Heart left ventricle (tissue), 16 donors: ENCODE data around the gene PLIN4. TPM values are rescaled to one million over a fixed set of nuclear protein-coding genes. Genes with fewer than 3 reads are reported as not detected.

Experiments used
- ATAC-seq, 4 donors: fragments of 200-7000 bp; cut with Tn5 transposase; one replicate each; pipeline ENCODE4 v1.9.1; 2020 to 2022; ENCODE audit warnings: moderate library complexity in 4 of 4, mild to moderate bottlenecking in 3 of 4, moderate number of reproducible peaks in 1 of 4
- DNase-seq, 5 donors: peaks; one replicate each; pipeline ENCODE4 v3.0.0-alpha.2; 2020
- H3K27ac ChIP-seq, 12 donors: fragments of 200-600 bp; sonication (generic) in 4 of 12; one replicate each; pipeline versions ENCODE4 v1.5.0 to v1.8.0; 2016 to 2022; ENCODE audit warnings: mild to moderate bottlenecking in 2 of 12
- H3K27me3 ChIP-seq, 9 donors: fragments of 200-600 bp; sonication (generic) in 2 of 9; one replicate each; pipeline versions ENCODE4 v1.5.1 to v1.8.0; 2016 to 2022; ENCODE audit warnings: mild to moderate bottlenecking in 3 of 9
- H3K36me3 ChIP-seq, 9 donors: fragments of 200-600 bp; sonication (generic) in 2 of 9; one replicate each; pipeline versions ENCODE4 v1.5.0 to v1.8.0; 2018 to 2022; ENCODE audit warnings: mild to moderate bottlenecking in 2 of 9
- H3K4me1 ChIP-seq, 12 donors: fragments of 200-600 bp; sonication (generic) in 4 of 12; one replicate each; pipeline versions ENCODE4 v1.5.0 to v1.8.0; 2016 to 2022; ENCODE audit warnings: mild to moderate bottlenecking in 3 of 12
- H3K4me3 ChIP-seq, 12 donors: fragments of 200-600 bp; sonication (generic) in 4 of 12; one replicate each; pipeline versions ENCODE4 v1.5.0 to v1.8.0; 2017 to 2022; ENCODE audit warnings: mild to moderate bottlenecking in 9 of 12, moderate library complexity in 4 of 12
- H3K9me3 ChIP-seq, 12 donors: fragments of 200-600 bp; sonication (generic) in 4 of 12; one replicate each; pipeline versions ENCODE4 v1.5.0 to v1.8.0; 2016 to 2022; ENCODE audit warnings: mild to moderate bottlenecking in 1 of 12
- POLR2A ChIP-seq, 2 donors: fragments of 450-650 bp; IDR thresholded peaks; one replicate each; pipeline ENCODE4 v1.6.1; 2017; ENCODE audit warnings: antibody characterized with exemption in 2 of 2, mild to moderate bottlenecking in 2 of 2, moderate library complexity in 2 of 2
- WGBS, 4 donors: extraction: QIAGEN DNeasy Blood & Tissue Kit in 2 of 4; methylation state at CpG; one replicate each; pipeline versions ENCODE4 v1.1.5 to v1.1.7; 2013 to 2018; 5-methylcytosine and 5-hydroxymethylcytosine counted together
- intact Hi-C, 10 donors: fragments of 100-400 bp; cut with DNase I; formaldehyde crosslinking; loops; one replicate each; pipeline versions ENCODE4 v1.11.1 to v1.14.2; 2022
- polyA plus RNA-seq, 2 donors: library from polyadenylated mRNA; stranded (reverse); fragments of 200-250 nt; gene quantifications; one replicate each; pipeline ENCODE4 v1.2.3, GENCODE V29; 2013
- total RNA-seq, 9 donors: library from RNA; depleted of rRNA in 2 of 9; stranded (reverse); fragments of >200 nt in 2 of 9; fragmentation: NEBNext Ultra II Directional in 3 of 9; extraction: Animal tissue kit (Norgen Biotek cat#: 25700) in 3 of 9; gene quantifications; one replicate each; pipeline versions ENCODE4 v1.1.0 to v1.2.4, GENCODE V29; 2016 to 2023
- TF ChIP-seq, protein P1 (sequence below), 12 donors: fragments of 200-600 bp; sonication (generic) in 4 of 12; IDR thresholded peaks; one replicate each; pipeline versions ENCODE4 v1.5.0 to v1.8.0; 2018 to 2022; ENCODE audit warnings: antibody characterized with exemption in 12 of 12, mild to moderate bottlenecking in 5 of 12
- donor health status: ischemic (EF 13 %, LVEDD 7.1; RV severe dilation, severe dysfunction).
- donor health status: healthy with polysubstance abuse.
- donor health status: DM: no; HTN: yes; CAD: no.
- donor health status: DM: no; HTN: no; CAD: no.
- donor health status: ischemic (EF 25% LVEDD 6.9; RV normal size, moderate dysfunction).
- donor health status: ischemic (EF 25% LVEDD 5.7; RV mildly dilated, moderate dysfunction).
- donor health status: healthy.
- donor health status: DM: yes; HTN: yes; CAD: no.
- donor health status: ischemic (EF 35%, LVEDD 5.7; RV mildly dilated, moderate dysfunction).
- donor health status: nonischemic (EF 11% LVEDD 7.7; RV severe dilation, severe dysfunction).
- donor health status: DM: yes; HTN: yes; CAD: no.
- donor health status: PGD.
- donor health status: ischemic (EF 29% LVEDD 5.4; RV normal size, mild dysfunction).
- donor health status: nonischemic (EF 23%, LVEDD 6.1; RV moderate dilation, normal function).

The PLIN4 gene
- total and polyA plus RNA-seq, 11 donors = 55.5 to 292 (median 174) TPM

DNA sequence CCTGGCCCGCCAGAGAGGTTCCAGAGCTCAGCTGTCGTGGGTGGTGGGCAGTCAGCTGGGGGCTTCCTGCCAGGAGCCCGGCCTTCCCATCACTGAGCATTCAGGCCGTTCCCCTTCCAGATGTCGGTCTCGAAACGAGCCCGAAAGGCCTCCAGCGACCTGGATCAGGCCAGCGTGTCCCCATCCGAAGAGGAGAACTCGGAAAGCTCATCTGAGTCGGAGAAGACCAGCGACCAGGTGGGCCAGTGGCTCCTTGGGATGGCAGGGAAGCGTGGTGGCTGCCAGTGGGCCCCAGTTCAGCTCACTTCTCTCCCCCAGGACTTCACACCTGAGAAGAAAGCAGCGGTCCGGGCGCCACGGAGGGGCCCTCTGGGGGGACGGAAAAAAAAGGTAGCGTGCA, 26.8 kb downstream of the PLIN4 start:
- no peak overlapping the region for H3K4me3 ChIP-seq
- no peak for ATAC-seq
- H3K27ac ChIP-seq = no peak overlapping the region
- no peaks in the 10 kb centered on the region for H3K27me3 ChIP-seq
- H3K36me3 ChIP-seq = peaks cover 0 to 81% (median 63%) of the 10 kb centered on the region in 9 donors
- no peaks in the 10 kb centered on the region for H3K4me1 ChIP-seq
- DNase-seq = no peak
- WGBS, 4 donors = 96 to 98% (median 97%) methylated on average over 19 to 21 of the region's 21 CpGs
- TF ChIP-seq POLR2A (IDR thresholded peaks at IDR 0.05) = no peak
- TF ChIP-seq, protein P1, sequence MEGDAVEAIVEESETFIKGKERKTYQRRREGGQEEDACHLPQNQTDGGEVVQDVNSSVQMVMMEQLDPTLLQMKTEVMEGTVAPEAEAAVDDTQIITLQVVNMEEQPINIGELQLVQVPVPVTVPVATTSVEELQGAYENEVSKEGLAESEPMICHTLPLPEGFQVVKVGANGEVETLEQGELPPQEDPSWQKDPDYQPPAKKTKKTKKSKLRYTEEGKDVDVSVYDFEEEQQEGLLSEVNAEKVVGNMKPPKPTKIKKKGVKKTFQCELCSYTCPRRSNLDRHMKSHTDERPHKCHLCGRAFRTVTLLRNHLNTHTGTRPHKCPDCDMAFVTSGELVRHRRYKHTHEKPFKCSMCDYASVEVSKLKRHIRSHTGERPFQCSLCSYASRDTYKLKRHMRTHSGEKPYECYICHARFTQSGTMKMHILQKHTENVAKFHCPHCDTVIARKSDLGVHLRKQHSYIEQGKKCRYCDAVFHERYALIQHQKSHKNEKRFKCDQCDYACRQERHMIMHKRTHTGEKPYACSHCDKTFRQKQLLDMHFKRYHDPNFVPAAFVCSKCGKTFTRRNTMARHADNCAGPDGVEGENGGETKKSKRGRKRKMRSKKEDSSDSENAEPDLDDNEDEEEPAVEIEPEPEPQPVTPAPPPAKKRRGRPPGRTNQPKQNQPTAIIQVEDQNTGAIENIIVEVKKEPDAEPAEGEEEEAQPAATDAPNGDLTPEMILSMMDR (IDR thresholded peaks at IDR 0.05) = no peak
- no peaks in the 10 kb centered on the region for H3K9me3 ChIP-seq
- intact Hi-C loops = no loop called here

DNA sequence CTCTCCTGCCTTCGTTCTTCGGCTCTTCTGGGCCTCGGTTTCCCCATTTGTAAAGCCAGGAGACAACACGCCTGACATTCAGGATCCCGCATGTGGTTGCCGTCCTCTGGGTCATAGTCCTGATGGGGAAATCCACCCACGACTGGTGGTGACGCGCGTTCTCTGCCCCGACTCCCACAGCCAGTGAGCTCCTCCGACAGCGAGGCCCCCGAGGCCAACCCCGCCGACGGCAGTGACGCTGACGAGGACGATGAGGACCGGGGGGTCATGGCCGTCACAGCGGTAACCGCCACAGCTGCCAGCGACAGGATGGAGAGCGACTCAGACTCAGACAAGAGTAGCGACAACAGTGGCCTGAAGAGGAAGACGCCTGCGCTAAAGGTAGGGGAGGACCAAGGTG, 29.8 kb downstream of the PLIN4 start:
- TF ChIP-seq, protein P1 (IDR thresholded peaks at IDR 0.05) = no peak
- TF ChIP-seq POLR2A (IDR thresholded peaks at IDR 0.05) = no peak
- Histone ChIP-seq H3K4me1 (no peaks in the 10 kb centered on the region), H3K27me3 (no peaks in the 10 kb centered on the region), H3K9me3 (no peaks in the 10 kb centered on the region), H3K36me3 (peaks cover 0 to 65% (median 41%) of the 10 kb centered on the region in 9 donors), H3K27ac (no peak overlapping the region), H3K4me3 (no peak overlapping the region)
- ATAC-seq = no peak
- DNase-seq = no peak
- intact Hi-C loops = no loop called here
- WGBS, 4 donors = 92 to 96% (median 94%) methylated on average over 29 of the region's 29 CpGs

DNA sequence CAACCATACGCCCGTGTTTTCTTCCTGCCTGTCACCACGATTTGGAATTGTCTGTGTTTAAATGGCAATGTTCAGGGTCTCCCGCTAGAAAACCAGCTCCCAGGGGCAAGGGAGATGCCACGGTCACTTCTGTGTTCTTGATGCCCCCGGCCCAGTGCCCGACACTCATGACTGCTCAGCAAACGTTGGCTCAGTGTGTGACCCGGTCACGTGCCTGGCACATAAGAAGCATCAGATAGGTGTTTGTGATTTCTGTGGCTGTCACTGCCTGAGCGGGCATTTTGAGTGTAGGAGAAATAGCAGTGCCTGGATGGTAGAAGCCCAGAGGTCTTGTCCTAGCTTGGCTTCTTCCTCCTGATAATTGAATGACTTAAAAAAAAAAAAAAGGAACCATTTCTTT, 30.7 kb downstream of the PLIN4 start:
- peak in 1 of 5 donors; percentile 9 for DNase-seq
- Histone ChIP-seq H3K27ac (no peak overlapping the region), H3K27me3 (no peaks in the 10 kb centered on the region), H3K4me1 (no peaks in the 10 kb centered on the region), H3K9me3 (no peaks in the 10 kb centered on the region), H3K4me3 (no peak overlapping the region), H3K36me3 (peaks cover 0 to 71% (median 46%) of the 10 kb centered on the region in 9 donors)
- ATAC-seq = peak in 3 of 4 donors; percentile 56 to 73 (median 69)
- intact Hi-C loops = no loop called here
- 57 to 69% (median 64%) methylated on average over 11 of the region's 11 CpGs for WGBS, 4 donors
- no peak for TF ChIP-seq POLR2A (IDR thresholded peaks at IDR 0.05)
- TF ChIP-seq, protein P1 (IDR thresholded peaks at IDR 0.05) = no peak

DNA sequence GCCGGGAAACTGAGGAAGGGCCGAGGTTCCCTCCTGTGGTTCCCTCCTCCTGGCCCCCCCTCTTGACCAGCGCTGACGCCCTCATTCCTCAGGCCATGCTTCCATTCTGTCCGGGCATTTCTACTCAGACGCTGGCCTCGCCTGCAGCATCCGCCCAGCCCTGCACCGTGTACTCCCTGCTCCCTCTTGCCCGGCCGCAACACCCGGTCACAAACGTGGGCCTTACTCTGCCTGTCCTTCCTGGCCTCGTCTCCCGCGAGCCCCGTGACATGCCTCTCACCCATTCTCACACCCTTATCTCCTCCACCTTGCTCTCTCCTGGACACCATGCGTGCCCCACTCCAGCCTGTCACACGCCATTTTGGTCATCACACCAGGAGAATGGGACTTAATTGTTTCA, 34.9 kb downstream of the PLIN4 start:
- Histone ChIP-seq H3K4me3 (no peak overlapping the region), H3K27me3 (no peaks in the 10 kb centered on the region), H3K4me1 (no peaks in the 10 kb centered on the region), H3K9me3 (no peaks in the 10 kb centered on the region), H3K27ac (no peak overlapping the region), H3K36me3 (peaks cover 0 to 64% (median 34%) of the 10 kb centered on the region in 9 donors)
- ATAC-seq (peak in 1 of 4 donors; percentile 24), DNase-seq (no peak)
- 86 to 88% (median 87%) methylated on average over 19 of the region's 19 CpGs for WGBS, 4 donors
- intact Hi-C loops = no loop called here
- TF ChIP-seq POLR2A (IDR thresholded peaks at IDR 0.05) = no peak
- TF ChIP-seq, protein P1 (IDR thresholded peaks at IDR 0.05) = no peak
